ENCODE data around the gene TRIM71. TPM values are rescaled to one million over a fixed set of nuclear protein-coding genes. Genes with fewer than 3 reads are reported as not detected.

TRIM71 gene
- polyA plus RNA-seq, 1 donor (not counting 4 experiments of a cell fraction or from before 2014, with no cell fraction given), result not detected

DNA sequence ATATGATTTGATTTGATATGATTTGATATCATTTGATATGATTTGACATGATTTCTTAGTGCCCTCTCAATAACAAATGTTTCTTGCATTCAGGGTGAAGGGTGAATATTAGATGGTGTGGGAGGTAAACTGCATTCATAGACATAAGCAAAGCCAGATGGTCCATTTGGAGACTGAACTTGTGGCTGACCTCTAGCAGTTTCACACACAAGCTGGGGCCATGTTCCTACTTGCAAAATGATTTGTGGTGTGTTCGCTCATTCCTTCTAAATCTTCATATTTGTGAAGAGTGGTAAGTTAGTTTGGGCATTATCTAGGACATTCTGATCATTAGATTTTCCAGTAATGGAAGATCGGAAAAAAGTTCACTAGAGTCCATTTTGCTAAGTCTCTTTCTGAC, 93.2 kb downstream of the TRIM71 start:
- TF ChIP-seq, protein P1, sequence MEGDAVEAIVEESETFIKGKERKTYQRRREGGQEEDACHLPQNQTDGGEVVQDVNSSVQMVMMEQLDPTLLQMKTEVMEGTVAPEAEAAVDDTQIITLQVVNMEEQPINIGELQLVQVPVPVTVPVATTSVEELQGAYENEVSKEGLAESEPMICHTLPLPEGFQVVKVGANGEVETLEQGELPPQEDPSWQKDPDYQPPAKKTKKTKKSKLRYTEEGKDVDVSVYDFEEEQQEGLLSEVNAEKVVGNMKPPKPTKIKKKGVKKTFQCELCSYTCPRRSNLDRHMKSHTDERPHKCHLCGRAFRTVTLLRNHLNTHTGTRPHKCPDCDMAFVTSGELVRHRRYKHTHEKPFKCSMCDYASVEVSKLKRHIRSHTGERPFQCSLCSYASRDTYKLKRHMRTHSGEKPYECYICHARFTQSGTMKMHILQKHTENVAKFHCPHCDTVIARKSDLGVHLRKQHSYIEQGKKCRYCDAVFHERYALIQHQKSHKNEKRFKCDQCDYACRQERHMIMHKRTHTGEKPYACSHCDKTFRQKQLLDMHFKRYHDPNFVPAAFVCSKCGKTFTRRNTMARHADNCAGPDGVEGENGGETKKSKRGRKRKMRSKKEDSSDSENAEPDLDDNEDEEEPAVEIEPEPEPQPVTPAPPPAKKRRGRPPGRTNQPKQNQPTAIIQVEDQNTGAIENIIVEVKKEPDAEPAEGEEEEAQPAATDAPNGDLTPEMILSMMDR (optimal IDR thresholded peaks at IDR 0.05 in 1 of 3, IDR thresholded peaks at IDR 0.05 in 1 of 3, conservative IDR thresholded peaks at IDR 0.05 in 1 of 3; ENCODE audit: extremely low read depth in 1 of 3, insufficient read depth in 2 of 3, low read length in 3 of 3), result no peak
- TF ChIP-seq EZH2 (IDR thresholded peaks at IDR 0.05; ENCODE audit: low read length), result no peak
- no peak overlapping the region for H3K4me2 ChIP-seq (ENCODE audit: control insufficient read depth, extremely low read depth, insufficient read depth, low read depth, low read length)
- no peaks in the 10 kb centered on the region for H3K9me3 ChIP-seq (ENCODE audit: control insufficient read depth, low read depth, low read length)
- H3K27ac ChIP-seq (ENCODE audit: control insufficient read depth, insufficient read depth, low read length), result no peak overlapping the region
- H3K9ac ChIP-seq (ENCODE audit: control insufficient read depth, extremely low read depth, insufficient read depth, low read length), result no peak overlapping the region
- H3K9me1 ChIP-seq (ENCODE audit: control insufficient read depth, extremely low read depth, insufficient read depth, low read length), result no peaks in the 10 kb centered on the region
- no peaks in the 10 kb centered on the region for H4K20me1 ChIP-seq (ENCODE audit: control insufficient read depth, extremely low read depth, insufficient read depth, low read length)
- H3K79me2 ChIP-seq (ENCODE audit: control insufficient read depth, insufficient read depth, low read length), result no peaks in the 10 kb centered on the region
- no peak overlapping the region for H2AFZ ChIP-seq (ENCODE audit: control insufficient read depth, low read length)
- H3K36me3 ChIP-seq (ENCODE audit: control insufficient read depth in 2 of 2, extremely low read depth in 1 of 2, insufficient read depth in 2 of 2, low read length in 2 of 2), result no peaks in the 10 kb centered on the region
- no peak for DNase-seq (ENCODE audit: low read depth, low spot score)
- FAIRE-seq, result peak; percentile 23
- no peak overlapping the region for H3K4me3 ChIP-seq (ENCODE audit: control insufficient read depth in 2 of 3, extremely low read depth in 1 of 3, insufficient read depth in 2 of 3, low read depth in 1 of 3, low read length in 3 of 3)
- dilution Hi-C loops (cut with MboI; ENCODE audit: extremely low pct_ligation_motif_present, low sequenced_read_pairs), result no loop called here
- no peaks in the 10 kb centered on the region for H3K27me3 ChIP-seq (ENCODE audit: control insufficient read depth, extremely low read depth, insufficient read depth, low read length)
- H3K4me1 ChIP-seq (ENCODE audit: control insufficient read depth, extremely low read depth, insufficient read depth, low read length), result peaks cover 11% of the 10 kb centered on the region

DNA sequence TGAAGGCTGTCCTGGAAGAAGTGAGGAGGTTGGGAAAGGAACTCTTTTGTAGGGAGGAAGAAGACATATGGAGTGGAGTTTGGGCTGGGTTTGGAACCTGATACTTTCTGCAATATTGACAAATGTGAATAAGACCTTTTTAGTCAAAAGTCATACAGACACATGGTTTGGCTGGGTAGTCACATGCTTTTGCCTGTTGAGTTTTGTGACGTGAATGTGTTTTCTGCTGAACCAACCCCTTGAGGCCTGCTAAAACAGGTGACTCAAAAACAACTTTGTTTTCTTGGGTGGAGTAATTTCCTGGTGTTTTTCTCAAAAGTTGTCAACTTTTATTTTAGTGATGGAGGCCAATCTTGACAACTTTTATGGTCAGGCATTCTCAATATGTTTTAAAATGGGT, 94.2 kb downstream of the TRIM71 start:
- TF ChIP-seq, protein P1 (optimal IDR thresholded peaks at IDR 0.05 in 1 of 3, IDR thresholded peaks at IDR 0.05 in 1 of 3, conservative IDR thresholded peaks at IDR 0.05 in 1 of 3; ENCODE audit: extremely low read depth in 1 of 3, insufficient read depth in 2 of 3, low read length in 3 of 3), result no peak
- no peak for TF ChIP-seq EZH2 (IDR thresholded peaks at IDR 0.05; ENCODE audit: low read length)
- Histone ChIP-seq H2AFZ (ENCODE audit: control insufficient read depth, low read length) (no peak overlapping the region), H3K79me2 (ENCODE audit: control insufficient read depth, insufficient read depth, low read length) (no peaks in the 10 kb centered on the region), H3K4me3 (ENCODE audit: control insufficient read depth in 2 of 3, extremely low read depth in 1 of 3, insufficient read depth in 2 of 3, low read depth in 1 of 3, low read length in 3 of 3) (no peak overlapping the region), H3K27ac (ENCODE audit: control insufficient read depth, insufficient read depth, low read length) (no peak overlapping the region), H3K9ac (ENCODE audit: control insufficient read depth, extremely low read depth, insufficient read depth, low read length) (no peak overlapping the region), H4K20me1 (ENCODE audit: control insufficient read depth, extremely low read depth, insufficient read depth, low read length) (no peaks in the 10 kb centered on the region), H3K9me1 (ENCODE audit: control insufficient read depth, extremely low read depth, insufficient read depth, low read length) (no peaks in the 10 kb centered on the region), H3K4me1 (ENCODE audit: control insufficient read depth, extremely low read depth, insufficient read depth, low read length) (peaks cover 11% of the 10 kb centered on the region), H3K27me3 (ENCODE audit: control insufficient read depth, extremely low read depth, insufficient read depth, low read length) (no peaks in the 10 kb centered on the region), H3K36me3 (ENCODE audit: control insufficient read depth in 2 of 2, extremely low read depth in 1 of 2, insufficient read depth in 2 of 2, low read length in 2 of 2) (no peaks in the 10 kb centered on the region), H3K4me2 (ENCODE audit: control insufficient read depth, extremely low read depth, insufficient read depth, low read depth, low read length) (no peak overlapping the region), H3K9me3 (ENCODE audit: control insufficient read depth, low read depth, low read length) (no peaks in the 10 kb centered on the region)
- DNase-seq (ENCODE audit: low read depth, low spot score) (no peak), FAIRE-seq (no peak)
- dilution Hi-C loops (cut with MboI; ENCODE audit: extremely low pct_ligation_motif_present, low sequenced_read_pairs), result no loop called here

Measured in keratinocyte (primary cell).